ENCODE results near the gene TMIE. TPM values are rescaled to one million over a fixed set of nuclear protein-coding genes. Genes with fewer than 3 reads are reported as not detected.

Gene TMIE
- total RNA-seq, 1 experiment from 2014 or later: 6.5 TPM

DNA sequence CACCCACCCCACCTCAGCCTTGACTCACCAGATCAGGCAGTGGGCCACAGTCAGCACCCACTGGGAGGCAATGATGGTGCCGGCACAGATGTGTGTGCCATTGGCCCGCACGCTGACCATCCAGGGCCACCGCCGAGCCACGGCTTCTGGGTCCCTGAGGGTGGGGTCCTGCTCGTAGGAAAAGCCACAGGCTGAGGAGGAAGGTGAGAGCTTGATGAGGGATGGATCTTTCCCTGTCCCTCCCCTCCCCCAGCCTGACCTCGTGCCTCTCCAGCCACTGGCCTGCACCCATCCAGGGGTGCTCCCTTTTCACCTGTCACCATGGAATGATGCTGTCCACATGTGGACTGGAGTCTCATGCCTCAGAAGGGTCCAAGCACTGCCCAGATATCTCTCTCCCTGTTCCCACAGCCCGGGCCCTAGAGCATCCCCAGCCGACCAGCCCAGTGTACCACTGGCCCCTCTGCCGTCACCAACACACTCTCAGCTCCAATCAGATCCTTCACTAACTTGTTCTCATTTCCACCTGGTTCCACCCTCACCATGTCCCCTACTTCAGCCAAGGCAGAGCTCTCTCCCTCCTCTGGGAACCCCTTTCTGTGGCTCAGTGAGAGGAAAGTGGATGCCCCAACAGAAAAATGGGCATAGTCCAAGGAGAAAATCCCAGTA is 14.4 kb downstream of the TMIE start:
- no peak for DNase-seq
- CTCF ChIA-PET: no interaction called here
- Histone ChIP-seq H3K27ac (no peak overlapping the region), H2AFZ (no peak overlapping the region), H3K36me3 (ENCODE audit: low read depth) (no peaks in the 10 kb centered on the region), H3K4me1 (replicated peaks; ENCODE audit: insufficient read depth) (no peaks in the 10 kb centered on the region), H3K9me3 (ENCODE audit: insufficient read depth, low read depth) (no peaks in the 10 kb centered on the region), H3K79me2 (ENCODE audit: low read depth) (no peaks in the 10 kb centered on the region), H3K9me2 (ENCODE audit: insufficient read depth) (no peaks in the 10 kb centered on the region), H3F3A (ENCODE audit: insufficient read depth, low read depth) (no peaks in the 10 kb centered on the region), H3K4me2 (no peak overlapping the region), H3K4me3 (no peak overlapping the region), H4K20me1 (ENCODE audit: insufficient read depth) (no peaks in the 10 kb centered on the region), H3K27me3 (ENCODE audit: insufficient read depth, low read depth) (no peaks in the 10 kb centered on the region)
- no peak for TF ChIP-seq EZH2 (IDR thresholded peaks at IDR 0.05; ENCODE audit: low read depth)
- TF ChIP-seq, protein P1, sequence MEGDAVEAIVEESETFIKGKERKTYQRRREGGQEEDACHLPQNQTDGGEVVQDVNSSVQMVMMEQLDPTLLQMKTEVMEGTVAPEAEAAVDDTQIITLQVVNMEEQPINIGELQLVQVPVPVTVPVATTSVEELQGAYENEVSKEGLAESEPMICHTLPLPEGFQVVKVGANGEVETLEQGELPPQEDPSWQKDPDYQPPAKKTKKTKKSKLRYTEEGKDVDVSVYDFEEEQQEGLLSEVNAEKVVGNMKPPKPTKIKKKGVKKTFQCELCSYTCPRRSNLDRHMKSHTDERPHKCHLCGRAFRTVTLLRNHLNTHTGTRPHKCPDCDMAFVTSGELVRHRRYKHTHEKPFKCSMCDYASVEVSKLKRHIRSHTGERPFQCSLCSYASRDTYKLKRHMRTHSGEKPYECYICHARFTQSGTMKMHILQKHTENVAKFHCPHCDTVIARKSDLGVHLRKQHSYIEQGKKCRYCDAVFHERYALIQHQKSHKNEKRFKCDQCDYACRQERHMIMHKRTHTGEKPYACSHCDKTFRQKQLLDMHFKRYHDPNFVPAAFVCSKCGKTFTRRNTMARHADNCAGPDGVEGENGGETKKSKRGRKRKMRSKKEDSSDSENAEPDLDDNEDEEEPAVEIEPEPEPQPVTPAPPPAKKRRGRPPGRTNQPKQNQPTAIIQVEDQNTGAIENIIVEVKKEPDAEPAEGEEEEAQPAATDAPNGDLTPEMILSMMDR (conservative IDR thresholded peaks at IDR 0.05): no peak
- BruUV-seq (replicated peaks): no TSS peak
- POLR2A ChIA-PET (ENCODE audit: unreplicated experiment): no interaction called here
- intact Hi-C loops (cut with micrococcal nuclease; ENCODE audit: unreplicated experiment): no loop called here

DNA sequence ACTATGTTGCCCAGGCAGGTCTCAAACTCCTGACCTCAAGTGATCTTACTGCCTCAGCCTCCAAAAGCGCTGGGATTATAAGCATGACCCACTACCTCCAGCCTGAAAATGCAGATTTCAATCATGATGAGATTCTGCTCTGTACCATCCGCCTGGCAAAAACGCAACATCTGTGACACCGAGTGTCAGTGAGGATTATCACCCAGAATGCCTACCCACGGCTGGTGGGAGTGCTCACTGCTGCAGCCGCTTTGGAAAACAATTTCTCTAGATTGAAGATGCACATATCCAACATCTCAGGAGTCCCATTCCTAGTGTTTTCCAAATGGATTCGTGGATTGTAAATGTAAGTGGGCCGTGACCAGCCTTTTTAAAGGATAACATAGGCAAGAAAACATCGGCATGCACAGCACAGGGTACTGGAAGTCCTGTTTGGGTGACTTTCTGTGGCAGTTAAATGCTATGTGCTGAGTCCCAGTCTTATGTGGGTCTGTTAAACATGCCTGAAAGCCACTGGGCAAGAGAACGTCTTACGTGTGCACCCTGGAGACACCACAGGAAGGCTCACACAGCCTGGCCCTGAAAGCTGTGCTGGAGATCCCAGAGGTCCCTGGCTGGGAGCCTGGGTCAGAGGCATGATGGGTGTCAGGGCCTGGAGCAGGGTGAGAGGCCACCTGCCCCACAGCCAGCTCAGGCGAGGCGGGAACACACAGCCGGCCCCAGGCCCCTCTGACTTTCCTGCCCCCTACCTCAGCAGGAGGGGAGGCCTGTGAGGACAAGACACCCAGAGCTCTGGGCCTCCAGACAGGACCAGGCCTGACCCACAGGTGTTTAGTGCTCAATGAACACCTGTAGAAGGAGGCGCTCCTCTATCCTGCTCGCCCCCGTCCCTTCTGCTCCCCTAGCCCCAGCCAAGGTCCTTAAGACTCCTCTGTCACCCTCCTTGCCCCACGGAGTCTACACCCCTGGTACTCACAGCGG is 15.6 kb downstream of the TMIE start:
- Histone ChIP-seq H3K9me2 (ENCODE audit: insufficient read depth) (no peaks in the 10 kb centered on the region), H3K27ac (no peak overlapping the region), H3K4me1 (replicated peaks; ENCODE audit: insufficient read depth) (no peaks in the 10 kb centered on the region), H4K20me1 (ENCODE audit: insufficient read depth) (no peaks in the 10 kb centered on the region), H3K36me3 (ENCODE audit: low read depth) (no peaks in the 10 kb centered on the region), H3F3A (ENCODE audit: insufficient read depth, low read depth) (no peaks in the 10 kb centered on the region), H3K79me2 (ENCODE audit: low read depth) (no peaks in the 10 kb centered on the region), H3K4me2 (no peak overlapping the region), H3K27me3 (ENCODE audit: insufficient read depth, low read depth) (no peaks in the 10 kb centered on the region), H3K9me3 (ENCODE audit: insufficient read depth, low read depth) (no peaks in the 10 kb centered on the region), H3K4me3 (no peak overlapping the region), H2AFZ (no peak overlapping the region)
- no TSS peak for BruUV-seq (replicated peaks)
- ChIA-PET POLR2A (ENCODE audit: unreplicated experiment) (no interaction called here), CTCF (no interaction called here)
- TF ChIP-seq, protein P1 (conservative IDR thresholded peaks at IDR 0.05): no peak
- TF ChIP-seq EZH2 (IDR thresholded peaks at IDR 0.05; ENCODE audit: low read depth): no peak
- intact Hi-C loops (cut with micrococcal nuclease; ENCODE audit: unreplicated experiment): no loop called here
- no peak for DNase-seq

DNA sequence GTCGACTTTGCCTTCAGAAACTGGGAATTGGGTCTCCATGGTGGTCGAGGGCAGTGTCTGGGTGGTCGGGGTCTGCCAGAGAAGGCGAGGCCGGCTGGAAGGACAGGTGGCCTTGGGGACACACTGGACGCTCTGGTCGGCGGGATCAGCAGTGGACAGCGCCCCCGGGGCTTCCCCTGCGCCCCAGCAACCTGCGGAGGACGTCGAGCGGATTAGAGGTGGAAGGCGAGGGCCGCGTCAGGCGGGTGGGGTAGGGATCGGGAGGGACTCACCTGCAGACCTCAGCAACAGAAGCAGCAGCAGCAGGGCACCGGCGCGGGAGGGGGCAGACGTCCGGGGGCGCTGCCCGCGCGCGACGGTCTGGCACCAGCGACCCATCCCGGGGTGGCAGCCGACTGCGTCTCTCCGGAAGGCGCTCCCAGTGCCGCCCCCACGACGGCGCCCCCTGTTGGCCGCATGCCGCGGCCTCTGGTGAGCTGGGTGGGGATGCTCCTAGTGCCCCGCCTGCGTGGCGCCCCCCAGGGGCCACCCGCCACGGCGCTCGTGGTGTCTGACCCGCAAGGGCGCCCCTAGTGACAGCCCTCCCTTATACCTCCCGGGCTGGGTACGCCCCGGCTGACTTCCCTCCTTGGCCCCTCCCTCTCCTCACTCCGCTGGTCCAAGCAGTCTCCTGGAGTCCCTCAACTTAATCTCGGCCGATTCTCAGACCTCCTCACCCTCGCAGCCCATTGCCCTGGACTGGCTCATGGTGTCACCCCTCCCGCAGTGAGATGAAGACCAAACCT is 16.4 kb downstream of the TMIE start, which contains the start of gene PRSS50:
TSS of gene PRSS50 (minus strand) at position 423 of the 785 bp plus-strand sequence. CDS start at position 378, 45 bp downstream.
- POLR2A ChIA-PET (ENCODE audit: unreplicated experiment): no interaction called here

More for the DNA sequence above, 16.4 kb downstream of the TMIE start, which contains the start of gene PRSS50:
- Histone ChIP-seq H3K27me3 (ENCODE audit: insufficient read depth, low read depth) (no peaks in the 10 kb centered on the region), H3F3A (ENCODE audit: insufficient read depth, low read depth) (no peaks in the 10 kb centered on the region), H3K4me2 (no peak within 1 kb of the TSS), H4K20me1 (ENCODE audit: insufficient read depth) (no peaks in the 10 kb centered on the region), H3K4me3 (no peak within 1 kb of the TSS), H3K9me3 (ENCODE audit: insufficient read depth, low read depth) (no peaks in the 10 kb centered on the region), H2AFZ (no peak within 1 kb of the TSS), H3K9me2 (ENCODE audit: insufficient read depth) (no peaks in the 10 kb centered on the region), H3K4me1 (replicated peaks; ENCODE audit: insufficient read depth) (no peaks in the 10 kb centered on the region), H3K27ac (no peak within 1 kb of the TSS), H3K79me2 (ENCODE audit: low read depth) (no peaks in the 10 kb centered on the region), H3K36me3 (ENCODE audit: low read depth) (no peaks in the 10 kb centered on the region)
- no TSS peak for BruUV-seq (replicated peaks)
- intact Hi-C loops (cut with micrococcal nuclease; ENCODE audit: unreplicated experiment): no loop called here
- TF ChIP-seq EZH2 (IDR thresholded peaks at IDR 0.05; ENCODE audit: low read depth): no peak
- TF ChIP-seq, protein P1 (conservative IDR thresholded peaks at IDR 0.05): no peak; the same call in 1 of the 2 replicates
- CTCF ChIA-PET: no interaction called here
- DNase-seq: no peak

Data from PC-9 (cell line).